Prostate gland (tissue), 2 donors: Measurements from ENCODE around the gene LGMN. TPM values are rescaled to one million over a fixed set of nuclear protein-coding genes. Genes with fewer than 3 reads are reported as not detected.
"Not testable (repeated sequence)": the region's sequence is repeated elsewhere in the genome, so short reads cannot be mapped to it uniquely, and the experiment has no call there.

ENCODE experiments used
- DNase-seq: peaks from one replicate; pipeline ENCODE4 v3.0.0-alpha.2; 2019; ENCODE audit warnings: low spot score
- H3K27ac ChIP-seq, 2 donors: fragments of 200-600 bp; sonication (generic); 2 replicates each; pipeline ENCODE4 v1.5.1; 2017 to 2019
- H3K27me3 ChIP-seq: fragments of 200-600 bp; sonication (generic); replicated peaks from 2 replicates; pipeline ENCODE4 v1.5.1; 2019; ENCODE audit not compliant: insufficient read depth
- H3K36me3 ChIP-seq, 2 donors: fragments of 200-600 bp; sonication (generic); 1 replicate in 1 of 2; 2 replicates in 1 of 2; pipeline versions ENCODE4 v1.5.1 to v1.8.1; 2017 to 2019
- H3K4me1 ChIP-seq: fragments of 200-600 bp; sonication (generic); replicated peaks from 2 replicates; pipeline ENCODE4 v1.5.1; 2019
- H3K4me3 ChIP-seq, 2 donors: fragments of 200-600 bp; sonication (generic); 2 replicates each; pipeline ENCODE4 v1.5.1; 2017 to 2019
- H3K9me3 ChIP-seq: fragments of 200-600 bp; sonication (generic); 2 replicates; pipeline ENCODE4 v1.5.1; 2017
- POLR2A ChIP-seq: fragments of 450-650 bp; IDR thresholded peaks from one replicate; pipeline ENCODE4 v1.6.1; 2016; ENCODE audit warnings: antibody characterized with exemption, mild to moderate bottlenecking
- POLR2AphosphoS5 ChIP-seq: sonication (generic); formaldehyde crosslinking; IDR thresholded peaks from one replicate; pipeline ENCODE4 v1.6.1; 2017; ENCODE audit warnings: antibody characterized with exemption
- WGBS: methylation state at CpG from one replicate; pipeline ENCODE4 v1.1.5; 2018; 5-methylcytosine and 5-hydroxymethylcytosine counted together
- intact Hi-C: fragments of 100-400 bp; cut with DNase I; formaldehyde crosslinking; loops from one replicate; pipeline ENCODE4 v1.14.2; 2022
- total RNA-seq, 2 donors: library from RNA; depleted of rRNA; stranded (reverse); fragments of >200 nt; gene quantifications; one replicate each; pipeline ENCODE4 v1.1.0, GENCODE V29; 2016
- TF ChIP-seq, protein P1 (sequence below), 4 experiments: fragments of 200-600 bp in 2 of 4; fragments of 450-650 bp in 2 of 4; sonication (generic) in 2 of 4; IDR thresholded peaks; 1 replicate in 3 of 4; 2 replicates in 1 of 4; pipeline ENCODE4 v1.5.1; 2016 to 2019; ENCODE audit warnings: antibody characterized with exemption in 4 of 4, mild to moderate bottlenecking in 2 of 4, moderate library complexity in 2 of 4

LGMN gene
- total RNA-seq, 2 donors from 2014 or later: 88.3 to 155 TPM

DNA sequence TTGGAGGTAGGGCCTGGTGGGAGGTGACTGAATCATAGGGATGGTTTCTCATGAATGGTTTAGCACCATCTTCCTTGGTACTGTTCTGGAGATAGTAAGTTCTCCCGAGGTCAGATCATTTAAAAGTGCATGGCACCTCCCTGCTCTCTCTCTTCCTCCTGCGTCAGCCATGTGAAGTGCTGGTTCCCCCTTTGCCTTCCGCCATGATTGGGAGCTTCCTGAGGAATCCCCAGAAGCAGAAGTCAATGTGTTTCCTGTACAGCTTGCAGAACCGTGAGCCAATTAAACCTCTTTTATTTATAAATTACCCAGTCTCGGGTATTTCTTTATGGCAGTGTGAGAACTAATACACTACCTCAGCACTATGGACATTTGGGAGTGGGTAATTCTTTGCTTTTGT, 4.8 kb upstream of the LGMN start:
- WGBS: 88% methylated on average over 5 of the region's 5 CpGs
- no peaks in the 10 kb centered on the region for H3K27me3 ChIP-seq
- H3K36me3 ChIP-seq: no peaks in the 10 kb centered on the region
- TF ChIP-seq POLR2A (no peak), POLR2AphosphoS5 (no peak)
- TF ChIP-seq, protein P1, sequence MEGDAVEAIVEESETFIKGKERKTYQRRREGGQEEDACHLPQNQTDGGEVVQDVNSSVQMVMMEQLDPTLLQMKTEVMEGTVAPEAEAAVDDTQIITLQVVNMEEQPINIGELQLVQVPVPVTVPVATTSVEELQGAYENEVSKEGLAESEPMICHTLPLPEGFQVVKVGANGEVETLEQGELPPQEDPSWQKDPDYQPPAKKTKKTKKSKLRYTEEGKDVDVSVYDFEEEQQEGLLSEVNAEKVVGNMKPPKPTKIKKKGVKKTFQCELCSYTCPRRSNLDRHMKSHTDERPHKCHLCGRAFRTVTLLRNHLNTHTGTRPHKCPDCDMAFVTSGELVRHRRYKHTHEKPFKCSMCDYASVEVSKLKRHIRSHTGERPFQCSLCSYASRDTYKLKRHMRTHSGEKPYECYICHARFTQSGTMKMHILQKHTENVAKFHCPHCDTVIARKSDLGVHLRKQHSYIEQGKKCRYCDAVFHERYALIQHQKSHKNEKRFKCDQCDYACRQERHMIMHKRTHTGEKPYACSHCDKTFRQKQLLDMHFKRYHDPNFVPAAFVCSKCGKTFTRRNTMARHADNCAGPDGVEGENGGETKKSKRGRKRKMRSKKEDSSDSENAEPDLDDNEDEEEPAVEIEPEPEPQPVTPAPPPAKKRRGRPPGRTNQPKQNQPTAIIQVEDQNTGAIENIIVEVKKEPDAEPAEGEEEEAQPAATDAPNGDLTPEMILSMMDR (IDR thresholded peaks at IDR 0.05): no peak
- H3K9me3 ChIP-seq: no peaks in the 10 kb centered on the region
- no peak overlapping the region for H3K27ac ChIP-seq
- intact Hi-C loops: no loop called here
- DNase-seq: no peak
- H3K4me1 ChIP-seq: no peaks in the 10 kb centered on the region
- H3K4me3 ChIP-seq: no peak overlapping the region

DNA sequence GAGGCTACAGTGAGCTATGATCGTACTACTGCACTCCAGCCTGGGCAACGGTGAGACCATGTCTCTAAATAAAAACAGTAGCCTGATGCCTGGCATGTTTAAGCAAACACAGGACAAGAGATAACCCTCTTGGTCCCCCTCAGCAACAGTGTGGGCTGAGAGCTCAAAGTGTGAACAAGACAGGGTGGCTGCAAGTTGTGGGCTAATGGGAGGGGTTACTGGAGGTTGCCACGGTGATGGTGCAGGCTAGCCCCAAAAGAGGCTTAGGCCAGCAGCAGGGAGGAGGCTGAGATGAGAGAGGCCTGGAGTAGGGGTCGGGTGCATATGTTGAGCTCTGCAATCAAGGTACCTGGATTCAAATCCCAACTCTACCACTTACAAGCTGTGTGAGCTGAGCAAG, 3.4 kb upstream of the LGMN start:
- Histone ChIP-seq H3K36me3 (no peaks in the 10 kb centered on the region), H3K9me3 (no peaks in the 10 kb centered on the region), H3K4me1 (no peaks in the 10 kb centered on the region), H3K27ac (no peak overlapping the region), H3K27me3 (no peaks in the 10 kb centered on the region), H3K4me3 (no peak overlapping the region)
- WGBS: 63% methylated on average over 4 of the region's 4 CpGs
- TF ChIP-seq POLR2AphosphoS5: no peak
- TF ChIP-seq POLR2A: no peak
- TF ChIP-seq, protein P1 (IDR thresholded peaks at IDR 0.05): no peak
- intact Hi-C loops: no loop called here
- no peak for DNase-seq

DNA sequence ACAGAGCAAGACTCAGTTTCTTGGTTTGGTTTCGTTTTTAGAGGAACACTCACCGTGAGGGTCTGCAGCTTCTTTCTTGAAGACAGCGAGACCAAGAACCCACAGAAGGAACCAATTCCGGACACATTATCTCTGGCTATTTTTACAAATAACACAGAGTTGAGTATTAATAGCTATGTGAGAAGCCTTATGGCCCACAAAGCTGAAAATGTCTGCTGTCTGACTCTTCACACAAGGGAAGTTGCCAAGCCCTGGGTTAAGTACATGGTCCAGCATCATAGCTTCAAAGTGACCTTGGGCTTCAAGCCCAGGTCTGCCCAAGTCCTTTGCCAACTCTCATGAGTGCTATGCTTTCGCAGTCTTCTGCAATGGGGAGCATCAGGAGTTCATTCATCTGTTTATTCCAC, 2.6 kb upstream of the LGMN start:
- intact Hi-C loops: no loop called here
- Histone ChIP-seq H3K4me1 (no peaks in the 10 kb centered on the region), H3K27ac (no peak overlapping the region), H3K27me3 (no peaks in the 10 kb centered on the region), H3K36me3 (no peaks in the 10 kb centered on the region), H3K4me3 (no peak overlapping the region), H3K9me3 (no peaks in the 10 kb centered on the region)
- DNase-seq: no peak
- 81% methylated on average over 5 of the region's 5 CpGs for WGBS
- no peak for TF ChIP-seq POLR2A
- TF ChIP-seq, protein P1 (IDR thresholded peaks at IDR 0.05): no peak
- TF ChIP-seq POLR2AphosphoS5: peak; percentile 25

DNA sequence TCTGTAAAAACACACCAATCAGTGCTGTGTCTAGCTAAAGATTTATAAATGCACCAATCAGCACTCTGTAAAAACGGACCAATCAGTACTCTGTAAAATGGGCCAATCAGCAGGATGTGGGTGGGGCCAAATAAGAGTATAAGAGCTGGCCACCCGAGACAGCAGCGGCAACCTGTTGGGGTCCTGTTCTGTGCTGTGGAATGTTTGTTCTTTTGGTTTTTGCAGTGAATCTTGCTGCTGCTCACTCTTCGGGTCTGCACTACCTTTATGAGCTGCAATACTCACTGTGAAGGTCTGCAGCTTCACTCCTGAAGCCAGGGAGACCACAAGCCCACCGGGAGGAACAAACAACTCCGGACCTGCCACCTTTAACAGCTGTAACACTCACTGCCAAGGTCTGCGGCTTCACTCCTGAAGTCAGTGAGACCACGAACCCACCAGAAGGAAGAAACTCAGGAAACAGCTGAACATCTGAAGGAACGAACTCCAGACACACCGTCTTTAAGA, 1.8 kb upstream of the LGMN start:
- intact Hi-C loops, DNase-seq, H3K36me3 ChIP-seq, H3K27ac ChIP-seq, H3K9me3 ChIP-seq, H3K27me3 ChIP-seq, H3K4me1 ChIP-seq, H3K4me3 ChIP-seq: not testable (repeated sequence)
- WGBS: 86% methylated on average over 10 of the region's 10 CpGs

DNA sequence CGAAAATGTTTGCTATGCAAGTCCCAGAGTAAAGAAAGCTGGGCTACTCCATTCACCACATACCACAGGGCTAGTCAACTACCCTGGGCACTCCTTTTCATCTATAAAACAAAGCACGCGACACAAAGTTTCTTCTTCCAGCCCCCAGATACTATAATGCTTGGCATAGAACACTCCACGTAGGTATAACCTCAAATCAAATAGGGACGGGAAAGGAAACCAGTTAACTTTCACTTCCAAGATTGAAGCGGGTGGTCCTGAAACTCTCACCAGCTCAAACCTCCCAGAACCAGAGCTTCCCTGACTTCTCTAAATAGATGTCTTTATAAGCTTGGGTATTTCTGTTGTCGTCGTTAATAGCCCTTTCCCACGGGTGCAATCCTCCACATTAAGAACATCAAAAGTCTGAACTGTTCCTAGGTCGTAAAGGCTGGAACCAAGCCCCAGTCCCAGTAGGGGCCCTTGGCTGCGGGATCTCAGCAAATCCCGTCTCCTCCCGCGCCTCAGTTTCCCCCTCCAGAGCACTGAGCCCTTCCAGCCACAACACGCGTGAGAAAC, 647 bp downstream of the LGMN start:
- H3K9me3 ChIP-seq: no peaks in the 10 kb centered on the region
- no peaks in the 10 kb centered on the region for H3K4me1 ChIP-seq
- TF ChIP-seq POLR2AphosphoS5 (no peak), POLR2A (no peak)
- TF ChIP-seq, protein P1 (IDR thresholded peaks at IDR 0.05): no peak
- H3K27me3 ChIP-seq: no peaks in the 10 kb centered on the region
- H3K36me3 ChIP-seq: no peaks in the 10 kb centered on the region
- H3K4me3 ChIP-seq: peak overlapping the region; percentile 59 to 78
- peak; percentile 10 for DNase-seq
- H3K27ac ChIP-seq: peak overlapping the region; percentile 78 to 85
- intact Hi-C loops: loop anchor here (5.0 kb wide), 1 partner anchor 45 kb away; the partner anchor contains the start of gene GOLGA5
- WGBS: 3% methylated on average over 16 of the region's 16 CpGs
